Astrocyte of the hippocampus (primary cell): ENCODE results near the gene FBLN2.
A peak's percentile ranks its signal among the peaks of the same experiment; 100 is the strongest.
"Not testable (repeated sequence)": the region's sequence is repeated elsewhere in the genome, so short reads cannot be mapped to it uniquely, and the experiment has no call there.

Source experiments
- DNase-seq: peaks from one replicate; pipeline ENCODE4 v3.0.0; 2011; ENCODE audit warnings: low read depth, low spot score

FBLN2 gene

DNA sequence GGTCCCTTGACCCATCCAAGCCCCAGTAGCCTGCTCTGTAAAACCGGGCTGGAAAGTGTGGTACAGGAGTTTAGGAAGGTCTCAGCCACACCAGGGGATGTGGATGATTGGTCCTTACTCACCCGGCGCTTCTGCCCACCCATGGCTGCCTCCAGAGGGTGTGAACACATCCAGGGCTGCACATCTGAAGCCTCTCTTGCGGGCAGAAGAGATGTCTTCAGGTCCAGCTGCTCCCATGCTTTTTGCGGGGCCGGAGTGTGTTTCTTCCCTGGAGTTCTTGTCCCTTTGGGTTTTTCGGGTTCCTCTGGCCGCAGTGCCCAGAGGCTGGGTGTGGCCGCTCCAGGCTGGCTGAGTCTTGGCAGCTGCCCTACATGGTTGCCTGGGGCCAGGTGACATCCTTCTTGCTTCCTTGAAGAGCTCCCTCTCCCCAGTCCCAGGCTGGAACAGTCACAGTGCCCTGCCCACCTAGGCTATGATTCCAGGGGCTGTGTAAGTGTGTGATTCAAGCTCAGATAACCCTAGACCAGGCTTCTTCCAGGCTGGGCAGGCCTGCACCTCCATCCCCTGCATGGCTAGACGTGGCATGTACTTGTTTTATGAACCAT, 34.9 kb upstream of the FBLN2 start:
- no peak for DNase-seq

DNA sequence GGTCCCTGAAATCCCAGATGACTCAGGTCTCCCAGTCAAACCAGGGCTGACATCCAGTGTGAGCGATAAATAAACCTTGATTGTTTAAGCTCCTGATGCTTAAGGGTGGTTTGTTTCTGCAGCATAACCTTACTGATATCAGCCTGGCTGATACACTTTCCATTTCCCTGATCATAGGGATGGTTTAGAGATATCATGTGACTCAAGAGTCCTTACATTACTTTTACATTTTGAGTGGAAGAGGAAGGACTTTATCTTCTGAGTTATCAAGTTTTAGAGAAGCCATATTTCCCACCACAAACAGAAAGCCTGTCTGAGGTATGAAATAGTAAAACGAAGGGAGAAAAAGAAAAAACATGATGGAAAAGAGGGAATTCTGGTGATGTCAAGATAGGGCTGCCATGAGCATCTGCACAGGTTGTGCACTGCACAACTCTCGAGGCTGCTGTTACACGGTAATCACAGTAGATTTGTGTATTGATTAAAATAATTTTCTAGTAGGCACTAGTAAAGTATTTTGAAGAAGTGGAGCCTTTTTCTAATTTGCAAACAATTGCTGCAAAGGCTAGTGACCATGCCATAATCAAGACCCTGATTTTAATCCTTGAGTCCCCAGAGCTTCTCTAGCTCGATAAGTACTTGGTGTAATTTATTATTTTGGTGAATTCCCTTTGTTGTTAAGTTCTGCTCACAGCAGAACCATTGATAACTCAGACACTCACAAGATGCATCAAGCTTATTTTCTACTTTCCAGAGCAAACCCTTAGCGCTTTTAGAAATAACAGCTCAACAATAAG, 34.1 kb upstream of the FBLN2 start:
- DNase-seq = no peak

DNA sequence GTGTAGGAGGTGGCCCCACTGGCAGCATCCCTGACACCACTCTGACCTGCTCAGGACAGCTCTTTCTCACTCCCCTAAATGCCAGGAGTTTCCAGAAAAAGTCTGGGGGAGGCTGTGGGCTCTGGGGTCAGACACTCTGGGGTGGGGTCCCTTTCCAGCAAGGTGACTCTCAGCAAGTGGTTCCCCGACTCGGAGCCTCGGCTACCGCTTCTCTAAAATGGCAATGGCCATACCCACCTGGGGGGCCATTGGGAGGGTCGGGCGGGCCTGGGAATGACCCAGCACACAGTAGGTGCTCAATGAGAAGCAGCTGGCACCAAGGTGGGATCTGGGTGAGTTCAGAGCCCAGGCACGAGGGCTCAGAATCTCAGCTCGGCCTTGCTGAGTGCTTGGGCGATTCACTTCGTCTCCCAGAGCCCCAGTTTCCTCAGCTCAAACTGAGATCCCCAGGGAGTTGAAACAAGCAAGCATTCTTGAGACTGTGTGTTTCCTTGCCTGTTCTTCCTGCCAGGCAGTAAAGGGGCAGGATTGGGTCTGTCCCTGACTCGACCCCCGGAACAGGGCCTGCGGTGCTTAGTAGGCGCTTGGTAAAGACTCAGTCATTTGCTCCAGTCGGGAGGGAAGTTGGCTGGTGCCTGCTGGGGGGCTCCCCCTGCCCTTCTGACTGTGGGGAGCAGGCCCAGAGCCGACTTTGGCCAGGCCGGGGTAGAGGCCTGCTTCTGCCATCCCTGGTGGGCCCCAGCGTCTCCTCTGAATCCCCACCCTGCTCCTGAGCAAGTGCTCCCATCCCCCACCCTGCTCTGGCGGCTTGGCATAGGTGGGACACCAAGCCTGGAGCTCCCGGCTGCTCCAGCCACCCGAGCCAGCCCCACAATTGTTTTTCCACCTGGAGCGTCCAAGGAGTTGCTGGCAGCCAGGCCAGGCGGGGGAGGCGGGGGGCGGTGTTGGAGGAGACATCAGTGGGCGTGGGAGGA, 32.9 kb upstream of the FBLN2 start:
- no peak for DNase-seq

DNA sequence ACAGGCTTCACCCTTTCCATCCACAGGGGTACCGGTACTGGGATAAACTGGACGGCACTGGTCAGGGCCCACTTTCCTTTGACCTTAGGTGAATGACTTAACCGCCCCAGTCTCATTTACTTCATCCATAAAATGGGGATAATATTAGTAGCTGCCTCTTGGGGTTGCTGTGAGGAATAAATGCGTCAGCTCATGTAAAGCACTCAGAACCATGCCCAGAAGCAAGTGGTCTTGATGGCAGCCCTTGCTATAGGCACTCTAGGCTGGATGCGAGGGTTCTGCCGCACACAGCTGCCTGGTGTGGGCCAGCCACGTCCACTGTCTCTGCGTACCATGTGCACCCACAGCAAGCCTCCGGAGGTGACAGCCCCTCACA, 32.2 kb upstream of the FBLN2 start:
- DNase-seq = no peak

DNA sequence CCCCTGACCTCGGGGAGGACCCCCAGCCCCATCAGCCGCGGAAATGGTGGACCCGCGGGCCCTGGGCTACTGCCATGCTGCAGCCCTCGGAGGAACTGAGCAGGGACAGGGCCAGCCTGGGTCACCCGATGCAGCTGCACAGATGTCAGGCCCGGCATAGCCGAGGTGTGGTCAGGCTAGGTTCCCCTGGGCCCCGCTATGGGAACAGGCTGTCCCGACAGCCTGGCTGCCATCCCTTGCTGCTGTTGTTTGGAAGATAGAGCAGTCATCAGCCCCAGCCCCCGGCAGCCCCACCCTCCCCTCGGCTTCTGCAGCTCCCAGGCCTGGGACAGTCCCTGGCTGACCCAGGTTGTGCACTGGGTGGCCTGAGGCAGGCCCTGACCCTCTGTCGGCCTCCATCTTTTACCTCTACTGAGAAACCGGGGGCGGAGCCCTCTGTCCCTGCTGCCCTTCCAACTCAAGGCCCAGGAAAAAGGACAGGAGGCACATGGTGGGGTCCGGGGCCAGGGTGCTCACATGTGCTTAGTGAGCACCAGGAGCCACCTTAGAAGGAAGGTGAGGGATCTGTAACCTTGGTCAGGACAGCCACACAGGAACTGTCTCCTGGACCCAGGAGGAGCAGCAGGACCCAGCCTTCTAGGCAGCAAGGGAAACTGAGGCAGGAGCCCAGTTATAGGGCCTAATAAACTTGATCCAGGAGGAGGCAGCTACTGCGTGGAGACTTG, 31.5 kb upstream of the FBLN2 start:
- DNase-seq = no peak

DNA sequence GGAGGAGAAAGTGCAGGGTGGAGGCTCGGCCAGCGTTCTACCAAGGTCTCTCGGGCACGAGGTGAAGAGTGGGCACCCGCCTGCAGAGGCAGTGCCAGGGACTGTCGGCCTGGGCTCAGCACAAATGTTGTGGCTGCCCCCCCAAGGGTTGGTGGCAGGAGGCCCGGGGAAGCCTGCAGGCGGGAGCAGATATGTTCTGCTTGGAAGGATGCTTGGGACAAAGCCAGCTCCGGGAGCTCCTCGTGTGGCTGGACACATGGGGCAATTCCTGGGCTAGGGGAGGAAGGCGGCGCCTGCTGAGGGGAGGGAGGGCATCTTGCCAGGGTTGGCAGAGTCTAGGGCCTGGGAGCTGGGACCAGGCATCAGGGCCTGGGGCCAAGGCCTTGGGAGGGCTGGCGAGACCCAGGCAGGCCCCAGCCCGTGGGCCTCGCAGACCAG, 30.4 kb upstream of the FBLN2 start:
- DNase-seq = peak; percentile 92

DNA sequence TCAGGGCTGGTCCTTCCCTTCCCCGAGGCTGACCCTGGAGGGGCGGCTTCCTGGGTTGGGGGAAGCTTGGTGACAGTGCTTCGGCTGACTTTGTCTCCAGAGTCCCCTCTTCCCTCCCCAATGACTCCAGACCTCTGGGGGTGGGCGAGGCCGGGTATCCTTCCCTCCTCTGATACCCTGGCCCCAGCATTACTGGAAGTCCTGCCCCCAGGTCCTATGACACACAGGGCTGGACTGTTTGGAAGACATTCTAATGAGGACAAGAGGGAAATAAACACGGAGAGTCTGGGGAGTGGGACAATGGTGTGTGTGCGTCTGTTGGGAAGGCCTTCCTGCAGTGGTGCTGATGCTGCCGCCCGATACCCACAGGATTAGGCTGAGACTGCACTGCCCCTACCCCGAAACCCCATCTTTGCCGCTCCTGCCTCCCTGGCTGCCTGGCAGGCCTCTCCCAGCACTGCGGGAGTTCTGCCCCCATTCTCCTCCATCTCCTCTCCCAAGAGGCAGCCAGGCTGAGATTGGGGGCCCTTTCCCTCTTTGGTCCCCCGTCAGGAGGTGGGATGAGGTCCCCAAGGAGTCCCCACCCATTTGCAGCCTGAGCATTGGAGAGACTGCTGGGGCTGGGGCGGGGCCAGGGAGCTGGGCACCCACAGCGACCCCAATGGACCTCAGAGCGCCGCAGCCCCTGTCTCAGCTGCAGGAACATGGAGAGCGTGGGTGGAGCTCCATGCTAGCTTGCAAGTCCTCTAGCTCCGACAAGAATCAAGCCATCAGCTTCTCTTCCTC, 29.7 kb upstream of the FBLN2 start:
- no peak for DNase-seq

DNA sequence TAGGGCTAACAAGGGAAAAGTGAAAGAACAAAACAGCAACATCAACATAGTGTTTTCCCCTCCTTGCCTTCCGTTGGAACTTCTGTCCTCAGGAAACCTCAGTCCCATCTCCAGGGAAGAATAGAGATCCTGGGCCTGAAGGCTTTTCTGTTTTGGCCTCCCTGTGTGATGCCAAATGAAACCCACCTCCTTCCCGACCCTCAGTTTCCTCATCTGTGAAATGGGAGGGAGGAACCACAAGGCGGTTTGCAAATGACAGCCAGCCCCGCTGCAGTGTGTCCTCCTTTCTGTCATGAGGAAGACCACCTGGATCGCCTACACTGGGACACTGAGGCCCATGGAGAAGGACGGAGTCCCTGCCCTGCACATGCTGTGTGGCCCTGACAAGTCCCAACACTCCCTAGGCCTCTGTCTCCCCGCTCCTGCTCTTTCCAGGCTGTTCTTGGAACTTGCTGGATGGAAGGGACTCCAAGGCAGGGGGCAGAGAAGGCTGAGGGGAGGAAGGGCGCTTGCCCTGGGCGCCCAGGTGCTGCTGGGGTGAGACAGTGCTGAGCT, 28.5 kb upstream of the FBLN2 start:
- no peak for DNase-seq

DNA sequence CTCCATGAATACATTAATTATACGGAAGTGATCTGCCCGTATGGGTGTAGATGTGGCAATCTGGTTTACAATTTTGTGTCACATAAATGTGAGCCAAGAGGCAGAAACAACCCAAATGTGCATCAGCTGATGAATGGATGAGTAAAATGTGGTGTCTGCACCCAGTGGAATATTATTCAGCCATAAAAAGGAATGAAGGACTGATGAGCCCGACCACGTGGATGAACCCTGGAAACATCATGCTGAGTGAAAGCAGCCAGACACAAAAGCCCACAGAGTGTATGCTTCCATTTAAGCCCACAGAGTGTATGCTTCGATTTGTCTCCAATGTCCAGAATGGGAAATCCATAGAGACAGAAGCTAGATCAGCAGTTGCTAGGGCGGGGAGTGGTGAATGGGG, 27.6 kb upstream of the FBLN2 start:
- no peak for DNase-seq

DNA sequence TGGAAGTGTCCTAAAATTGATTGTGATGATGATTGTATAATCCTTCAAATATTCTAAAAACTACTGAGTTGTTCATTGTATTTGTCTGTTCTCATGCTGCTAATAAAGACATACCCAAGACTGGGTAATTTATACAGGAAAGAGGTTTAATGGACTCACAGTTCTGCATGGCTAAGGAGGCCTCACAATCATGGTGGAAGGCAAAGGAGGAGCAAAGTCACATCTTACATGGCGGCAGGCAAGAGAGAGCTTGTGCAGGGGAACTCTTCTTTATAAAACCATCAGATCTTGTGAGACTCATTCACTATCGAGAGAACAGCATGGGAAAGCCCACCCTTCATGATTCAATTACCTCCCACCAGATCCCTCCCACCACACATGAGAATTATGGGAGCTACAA, 27.2 kb upstream of the FBLN2 start:
- not testable (repeated sequence) for DNase-seq

DNA sequence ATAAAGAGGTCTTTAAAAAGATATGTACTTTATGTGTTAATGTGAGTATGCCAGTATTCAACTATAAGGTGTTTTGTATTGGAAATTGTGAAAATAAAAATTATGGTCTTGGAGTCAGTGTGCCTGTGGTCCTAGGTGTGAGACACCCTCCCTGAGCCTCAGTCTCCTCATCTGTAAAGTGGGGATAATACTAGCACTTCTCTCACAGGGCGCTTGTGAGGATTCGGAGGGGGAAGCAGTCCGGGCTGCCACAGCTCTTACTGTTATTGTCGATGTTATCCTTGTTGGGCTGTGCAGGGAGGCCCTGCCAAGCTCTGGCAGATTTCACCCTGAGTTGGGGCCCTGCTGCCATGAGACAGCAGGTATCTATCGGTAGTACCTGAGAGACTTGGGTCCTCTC, 26.7 kb upstream of the FBLN2 start:
- no peak for DNase-seq

GRCh38 chr3:13524979-13525669, 23.8 kb upstream of the FBLN2 start:
- DNase-seq = no peak

DNA sequence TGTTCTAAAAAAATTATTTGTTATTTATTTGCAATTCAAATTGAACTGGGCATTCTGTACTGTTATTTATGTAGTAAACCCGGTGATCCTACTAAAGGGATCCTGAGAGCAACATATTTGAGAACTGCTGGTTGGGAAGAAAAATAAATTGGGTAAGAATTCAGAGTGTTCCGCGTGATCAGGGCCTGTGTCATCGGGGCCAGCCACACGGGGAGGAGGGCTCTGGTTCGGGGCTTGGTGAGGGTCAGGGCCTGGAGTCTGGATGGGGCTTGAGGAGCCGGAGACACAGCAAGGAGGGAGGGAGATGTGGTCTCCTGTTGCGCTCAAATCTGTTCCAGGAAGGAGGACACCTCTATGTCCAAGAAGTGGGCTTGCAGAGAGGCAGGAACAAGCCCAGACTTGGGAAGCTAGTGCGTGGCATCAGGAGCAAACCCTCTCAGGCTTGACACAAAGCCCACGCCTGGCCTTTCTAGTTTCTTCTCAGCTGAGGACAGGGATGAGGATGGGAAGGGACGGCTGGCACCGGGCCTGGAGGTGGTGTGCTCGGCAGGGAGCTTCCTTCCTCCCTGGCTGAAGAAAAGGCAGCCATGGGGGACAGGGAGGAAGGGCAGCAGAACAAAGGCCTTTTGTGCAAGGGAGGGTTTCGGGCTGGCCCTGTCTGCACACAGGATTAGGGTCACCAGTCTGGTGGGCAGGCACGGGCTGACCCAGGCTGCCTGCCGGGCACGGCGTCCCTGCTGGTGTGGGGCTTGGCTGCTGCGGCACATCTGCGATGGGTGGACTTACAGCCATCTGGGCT, 22.9 kb upstream of the FBLN2 start:
- no peak for DNase-seq

DNA sequence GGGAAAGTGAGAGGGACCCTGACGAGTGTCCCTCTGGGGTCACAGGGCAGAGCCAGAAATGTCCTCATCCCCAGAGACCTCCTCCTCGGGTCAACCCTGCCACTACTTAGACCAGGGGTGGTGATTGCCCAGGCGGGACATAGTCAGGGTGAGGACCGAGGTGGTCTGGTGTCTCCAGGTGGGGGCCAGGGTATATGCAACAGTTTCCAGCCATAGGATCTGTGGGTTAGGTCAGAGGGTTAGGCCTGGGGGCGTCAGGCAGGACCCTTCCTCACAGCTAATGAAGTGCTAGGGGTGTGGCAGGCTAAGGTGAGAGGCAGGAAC, 22.3 kb upstream of the FBLN2 start:
- no peak for DNase-seq

DNA sequence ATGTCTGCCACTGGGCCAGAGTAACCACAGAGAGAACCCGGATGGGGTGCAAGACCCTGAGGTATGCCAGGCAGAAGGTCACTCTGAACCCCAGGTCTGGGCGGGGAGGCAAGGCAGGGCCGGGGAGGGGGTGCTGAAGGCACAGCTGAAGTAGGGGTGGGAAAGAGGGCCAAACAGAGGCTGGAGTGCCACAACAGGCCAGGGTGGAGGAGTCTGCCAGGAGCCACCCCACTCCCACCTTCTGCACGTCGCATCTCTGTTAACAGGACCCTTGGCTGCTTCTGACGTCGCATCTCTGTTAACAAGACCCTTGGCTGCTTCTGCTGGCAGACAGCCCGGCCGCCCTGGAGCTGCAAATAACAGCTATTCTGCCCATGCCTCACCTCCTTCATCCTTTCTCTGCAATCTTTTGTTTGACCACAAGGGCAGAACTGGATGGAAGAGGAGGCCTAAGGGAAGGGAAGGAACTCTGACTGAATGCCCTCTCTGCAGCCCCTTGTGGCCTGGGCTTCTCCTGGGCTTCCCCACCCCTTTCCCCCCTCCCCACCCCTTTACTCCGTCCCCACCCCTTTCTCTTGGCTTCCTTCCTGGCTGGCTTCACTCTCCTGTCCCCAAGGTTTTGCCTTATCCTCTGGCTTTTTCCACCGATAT, 20.6 kb upstream of the FBLN2 start:
- peak; percentile 68 for DNase-seq

- DNase-seq = no peak
Observed at GRCh38 chr3:13529196-13530112, 19.5 kb upstream of the FBLN2 start.

GRCh38 chr3:13530241-13531009, 18.5 kb upstream of the FBLN2 start:
- DNase-seq = no peak
